ENCODE results near the gene CAPN12.
"Not testable (repeated sequence)": the region's sequence is repeated elsewhere in the genome, so short reads cannot be mapped to it uniquely, and the experiment has no call there.

CAPN12 gene

GRCh38 chr19:38744298-38744681 is at the start of gene CAPN12:
CAPN12 (minus strand) TSS chr19:38744474; CDS start chr19:38744165, 309 bp downstream.
- Mint-ChIP-seq H3K4me1 (ENCODE audit: low read depth) (peaks cover 4% of the 10 kb centered on the region), H3K27me3 (peaks cover 16% of the 10 kb centered on the region), H3K36me3 (ENCODE audit: low read depth) (no peaks in the 10 kb centered on the region), H3K4me3 (no peak within 1 kb of the TSS), H3K9me3 (no peaks in the 10 kb centered on the region), H3K27ac (no peak within 1 kb of the TSS)
- intact Hi-C loops (cut with micrococcal nuclease) = no loop called here

- H3K9me3 Mint-ChIP-seq = no peaks in the 10 kb centered on the region
- peaks cover 8% of the 10 kb centered on the region for H3K4me1 Mint-ChIP-seq (ENCODE audit: low read depth)
- intact Hi-C loops (cut with micrococcal nuclease) = no loop called here
- H3K36me3 Mint-ChIP-seq (ENCODE audit: low read depth) = no peaks in the 10 kb centered on the region
- no peak overlapping the region for H3K4me3 Mint-ChIP-seq
- H3K27ac Mint-ChIP-seq = no peak overlapping the region
- peaks cover 4% of the 10 kb centered on the region for H3K27me3 Mint-ChIP-seq
These were observed 49.4 kb upstream of the CAPN12 start for GRCh38 chr19:38793671-38794070.

GRCh38 chr19:38793177-38793576 is 48.9 kb upstream of the CAPN12 start:
- H3K4me3 Mint-ChIP-seq = no peak overlapping the region
- H3K4me1 Mint-ChIP-seq (ENCODE audit: low read depth) = peaks cover 8% of the 10 kb centered on the region
- H3K27me3 Mint-ChIP-seq = peaks cover 4% of the 10 kb centered on the region
- H3K9me3 Mint-ChIP-seq = no peaks in the 10 kb centered on the region
- H3K36me3 Mint-ChIP-seq (ENCODE audit: low read depth) = no peaks in the 10 kb centered on the region
- intact Hi-C loops (cut with micrococcal nuclease) = no loop called here
- peak overlapping the region; percentile 68 for H3K27ac Mint-ChIP-seq

GRCh38 chr19:38792250-38793111 is 48.2 kb upstream of the CAPN12 start:
- peak overlapping the region; percentile 58 for H3K4me3 Mint-ChIP-seq
- peaks cover 8% of the 10 kb centered on the region for H3K4me1 Mint-ChIP-seq (ENCODE audit: low read depth)
- H3K27me3 Mint-ChIP-seq = peaks cover 4% of the 10 kb centered on the region
- no peaks in the 10 kb centered on the region for H3K36me3 Mint-ChIP-seq (ENCODE audit: low read depth)
- peak overlapping the region; percentile 68 for H3K27ac Mint-ChIP-seq
- H3K9me3 Mint-ChIP-seq = no peaks in the 10 kb centered on the region
- intact Hi-C loops (cut with micrococcal nuclease) = no loop called here

- H3K4me3 Mint-ChIP-seq; H3K4me1 Mint-ChIP-seq (ENCODE audit: low read depth); H3K27ac Mint-ChIP-seq; H3K36me3 Mint-ChIP-seq (ENCODE audit: low read depth); intact Hi-C loops (cut with micrococcal nuclease); H3K27me3 Mint-ChIP-seq; H3K9me3 Mint-ChIP-seq: not testable (repeated sequence)
These were observed 47.3 kb upstream of the CAPN12 start for GRCh38 chr19:38791451-38792064.

GRCh38 chr19:38790507-38791403 is 46.5 kb upstream of the CAPN12 start:
- H3K4me1 Mint-ChIP-seq (ENCODE audit: low read depth); H3K27ac Mint-ChIP-seq; H3K36me3 Mint-ChIP-seq (ENCODE audit: low read depth); H3K9me3 Mint-ChIP-seq; H3K27me3 Mint-ChIP-seq; H3K4me3 Mint-ChIP-seq; intact Hi-C loops (cut with micrococcal nuclease): not testable (repeated sequence)

- H3K4me3 Mint-ChIP-seq = no peak within 1 kb of the TSS
- no peak within 1 kb of the TSS for H3K27ac Mint-ChIP-seq
- intact Hi-C loops (cut with micrococcal nuclease) = no loop called here
- H3K9me3 Mint-ChIP-seq = no peaks in the 10 kb centered on the region
- peaks cover 8% of the 10 kb centered on the region for H3K4me1 Mint-ChIP-seq (ENCODE audit: low read depth)
- peaks cover 1% of the 10 kb centered on the region for H3K27me3 Mint-ChIP-seq
- no peaks in the 10 kb centered on the region for H3K36me3 Mint-ChIP-seq (ENCODE audit: low read depth)
These were observed 44.4 kb upstream of the CAPN12 start, which contains the start of gene LGALS7B for GRCh38 chr19:38788478-38789243. LGALS7B (plus strand) TSS chr19:38789200; CDS start chr19:38789227, 27 bp downstream.

GRCh38 chr19:38786572-38787265 is 42.4 kb upstream of the CAPN12 start:
- Mint-ChIP-seq H3K4me3 (no peak overlapping the region), H3K4me1 (ENCODE audit: low read depth) (no peaks in the 10 kb centered on the region), H3K27ac (no peak overlapping the region), H3K27me3 (peaks cover 1% of the 10 kb centered on the region), H3K9me3 (no peaks in the 10 kb centered on the region), H3K36me3 (ENCODE audit: low read depth) (no peaks in the 10 kb centered on the region)
- intact Hi-C loops (cut with micrococcal nuclease) = no loop called here

GRCh38 chr19:38786061-38786460 is 41.8 kb upstream of the CAPN12 start:
- H3K36me3 Mint-ChIP-seq (ENCODE audit: low read depth); H3K27ac Mint-ChIP-seq; H3K4me1 Mint-ChIP-seq (ENCODE audit: low read depth); H3K27me3 Mint-ChIP-seq; H3K9me3 Mint-ChIP-seq; intact Hi-C loops (cut with micrococcal nuclease); H3K4me3 Mint-ChIP-seq: not testable (repeated sequence)

- H3K4me1 Mint-ChIP-seq (ENCODE audit: low read depth) = no peaks in the 10 kb centered on the region
- H3K27ac Mint-ChIP-seq = no peak overlapping the region
- peaks cover 12% of the 10 kb centered on the region for H3K27me3 Mint-ChIP-seq
- intact Hi-C loops (cut with micrococcal nuclease) = no loop called here
- H3K9me3 Mint-ChIP-seq = no peaks in the 10 kb centered on the region
- H3K4me3 Mint-ChIP-seq = no peak overlapping the region
- no peaks in the 10 kb centered on the region for H3K36me3 Mint-ChIP-seq (ENCODE audit: low read depth)
These were observed 41.0 kb upstream of the CAPN12 start for GRCh38 chr19:38785187-38785699.

- Mint-ChIP-seq H3K27ac (no peak overlapping the region), H3K4me1 (ENCODE audit: low read depth) (no peaks in the 10 kb centered on the region), H3K36me3 (ENCODE audit: low read depth) (no peaks in the 10 kb centered on the region), H3K27me3 (peaks cover 15% of the 10 kb centered on the region), H3K4me3 (no peak overlapping the region), H3K9me3 (no peaks in the 10 kb centered on the region)
- intact Hi-C loops (cut with micrococcal nuclease) = no loop called here
These were observed 40.0 kb upstream of the CAPN12 start for GRCh38 chr19:38784224-38784623.

- H3K9me3 Mint-ChIP-seq; intact Hi-C loops (cut with micrococcal nuclease); H3K4me3 Mint-ChIP-seq; H3K4me1 Mint-ChIP-seq (ENCODE audit: low read depth); H3K36me3 Mint-ChIP-seq (ENCODE audit: low read depth); H3K27ac Mint-ChIP-seq: not testable (repeated sequence)
- peaks cover 19% of the 10 kb centered on the region for H3K27me3 Mint-ChIP-seq
These were observed 37.9 kb upstream of the CAPN12 start for GRCh38 chr19:38782212-38782611.

- Mint-ChIP-seq H3K36me3 (ENCODE audit: low read depth) (no peaks in the 10 kb centered on the region), H3K27ac (no peak overlapping the region), H3K4me3 (no peak overlapping the region), H3K9me3 (no peaks in the 10 kb centered on the region), H3K4me1 (ENCODE audit: low read depth) (no peaks in the 10 kb centered on the region), H3K27me3 (peaks cover 19% of the 10 kb centered on the region)
- intact Hi-C loops (cut with micrococcal nuclease) = no loop called here
These were observed 36.8 kb upstream of the CAPN12 start for GRCh38 chr19:38781058-38781457.

Data from dendritic cell treated with granulocyte-macrophage colony-stimulating factor and Interleukin-4, amounts not matched to agents 40 ng/mL and 50 ng/mL, for 4 days (primary cell).